Suprapubic skin (tissue), 4 donors: ENCODE measurements around the gene SQSTM1. TPM values are rescaled to one million over a fixed set of nuclear protein-coding genes. Genes with fewer than 3 reads are reported as not detected.

Source experiments
- DNase-seq, 2 donors: peaks; one replicate each; pipeline ENCODE4 v3.0.0-alpha.2; 2019; ENCODE audit warnings: low spot score in 2 of 2
- H3K27ac ChIP-seq: fragments of 200-600 bp; sonication (generic); one replicate; pipeline ENCODE4 v1.5.1; 2019
- H3K27me3 ChIP-seq: fragments of 200-600 bp; sonication (generic); one replicate; pipeline ENCODE4 v1.5.1; 2019
- H3K36me3 ChIP-seq: fragments of 200-600 bp; sonication (generic); one replicate; pipeline ENCODE4 v1.5.1; 2019
- H3K4me1 ChIP-seq: fragments of 200-600 bp; sonication (generic); one replicate; pipeline ENCODE4 v1.5.1; 2019
- H3K4me3 ChIP-seq: fragments of 200-600 bp; sonication (generic); one replicate; pipeline ENCODE4 v1.5.1; 2019; ENCODE audit warnings: mild to moderate bottlenecking
- H3K9me3 ChIP-seq: fragments of 200-600 bp; sonication (generic); one replicate; pipeline ENCODE4 v1.5.1; 2019
- EP300 ChIP-seq: sonication (generic); formaldehyde crosslinking; IDR thresholded peaks from one replicate; pipeline ENCODE4 v1.6.1; 2017; ENCODE audit warnings: antibody characterized with exemption
- POLR2A ChIP-seq, 2 donors: fragments of 450-650 bp; IDR thresholded peaks; one replicate each; pipeline ENCODE4 v1.6.1; 2017; ENCODE audit warnings: antibody characterized with exemption in 2 of 2, mild to moderate bottlenecking in 2 of 2, moderate library complexity in 2 of 2
- POLR2AphosphoS5 ChIP-seq, 3 donors: sonication (generic); formaldehyde crosslinking; IDR thresholded peaks; one replicate each; pipeline ENCODE4 v1.6.1; 2017; ENCODE audit warnings: antibody characterized with exemption in 3 of 3
- WGBS: methylation state at CpG from one replicate; pipeline ENCODE4 v1.1.5; 2018; 5-methylcytosine and 5-hydroxymethylcytosine counted together
- total RNA-seq, 4 donors: library from RNA; depleted of rRNA; stranded (reverse); fragments of >200 nt; gene quantifications; one replicate each; pipeline ENCODE4 v1.1.0, GENCODE V29; 2016
- TF ChIP-seq, protein P1 (sequence below), 2 donors: fragments of 200-600 bp in 1 of 2; fragments of 450-650 bp in 1 of 2; sonication (generic) in 1 of 2; IDR thresholded peaks; one replicate each; pipeline ENCODE4 v1.5.1; 2016 to 2019; ENCODE audit warnings: antibody characterized with exemption in 2 of 2, mild to moderate bottlenecking in 1 of 2, moderate library complexity in 1 of 2

Gene SQSTM1
- total RNA-seq, 4 donors from 2014 or later = 183 to 282 (median 265) TPM

DNA sequence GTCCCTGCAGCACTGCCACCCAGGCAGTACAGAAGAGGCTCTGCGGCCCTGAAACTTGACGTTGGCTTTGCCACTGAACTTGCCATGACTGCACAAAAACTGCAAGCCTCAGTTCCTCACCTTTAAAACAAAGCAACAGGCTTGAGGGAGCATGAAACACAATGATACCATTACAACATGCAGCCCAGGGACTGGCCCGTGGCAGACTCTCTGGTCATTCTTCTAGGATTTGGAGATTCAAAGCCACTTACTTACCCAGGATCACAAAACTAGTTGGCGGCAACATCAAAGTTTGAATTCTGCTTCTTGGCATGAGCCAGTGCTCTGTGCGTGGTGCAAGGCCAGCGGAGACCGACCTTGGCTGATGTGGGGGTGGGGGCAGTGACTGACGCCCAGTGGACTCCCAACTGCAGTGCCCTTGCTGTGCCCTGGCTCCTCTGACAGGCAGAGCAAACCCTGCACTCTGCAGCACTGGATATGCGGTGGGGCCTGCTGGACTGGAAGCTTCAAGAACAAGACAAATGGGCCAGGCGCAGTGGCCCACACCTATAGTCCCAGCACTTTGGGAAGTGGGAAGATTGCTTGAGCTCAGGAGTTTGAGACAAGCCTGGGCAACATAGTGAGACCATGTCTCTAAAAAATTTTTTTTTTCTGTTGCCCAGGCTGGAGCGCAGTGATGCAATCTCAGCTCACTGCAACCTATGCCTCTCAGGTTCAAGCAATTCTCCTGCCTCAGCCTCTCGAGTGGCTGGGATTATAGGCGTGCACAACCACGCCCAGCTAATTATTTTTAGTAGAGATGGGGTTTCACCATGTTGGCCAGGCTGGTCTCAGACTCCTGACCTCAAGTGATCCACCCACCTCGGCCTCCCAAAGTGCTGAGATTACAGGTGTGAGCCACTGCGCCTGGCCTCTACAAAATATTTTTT is 18.9 kb downstream of the SQSTM1 start:
- Histone ChIP-seq H3K4me3 (no peak overlapping the region), H3K27me3 (no peaks in the 10 kb centered on the region), H3K9me3 (no peaks in the 10 kb centered on the region), H3K36me3 (peaks cover 66% of the 10 kb centered on the region), H3K27ac (no peak overlapping the region), H3K4me1 (no peaks in the 10 kb centered on the region)
- 73% methylated on average over 9 of the region's 16 CpGs for WGBS
- TF ChIP-seq POLR2AphosphoS5 (IDR thresholded peaks at IDR 0.05) (no peak), POLR2A (IDR thresholded peaks at IDR 0.05) (no peak), EP300 (no peak)
- TF ChIP-seq, protein P1, sequence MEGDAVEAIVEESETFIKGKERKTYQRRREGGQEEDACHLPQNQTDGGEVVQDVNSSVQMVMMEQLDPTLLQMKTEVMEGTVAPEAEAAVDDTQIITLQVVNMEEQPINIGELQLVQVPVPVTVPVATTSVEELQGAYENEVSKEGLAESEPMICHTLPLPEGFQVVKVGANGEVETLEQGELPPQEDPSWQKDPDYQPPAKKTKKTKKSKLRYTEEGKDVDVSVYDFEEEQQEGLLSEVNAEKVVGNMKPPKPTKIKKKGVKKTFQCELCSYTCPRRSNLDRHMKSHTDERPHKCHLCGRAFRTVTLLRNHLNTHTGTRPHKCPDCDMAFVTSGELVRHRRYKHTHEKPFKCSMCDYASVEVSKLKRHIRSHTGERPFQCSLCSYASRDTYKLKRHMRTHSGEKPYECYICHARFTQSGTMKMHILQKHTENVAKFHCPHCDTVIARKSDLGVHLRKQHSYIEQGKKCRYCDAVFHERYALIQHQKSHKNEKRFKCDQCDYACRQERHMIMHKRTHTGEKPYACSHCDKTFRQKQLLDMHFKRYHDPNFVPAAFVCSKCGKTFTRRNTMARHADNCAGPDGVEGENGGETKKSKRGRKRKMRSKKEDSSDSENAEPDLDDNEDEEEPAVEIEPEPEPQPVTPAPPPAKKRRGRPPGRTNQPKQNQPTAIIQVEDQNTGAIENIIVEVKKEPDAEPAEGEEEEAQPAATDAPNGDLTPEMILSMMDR (IDR thresholded peaks at IDR 0.05) = no peak
- DNase-seq = no peak

DNA sequence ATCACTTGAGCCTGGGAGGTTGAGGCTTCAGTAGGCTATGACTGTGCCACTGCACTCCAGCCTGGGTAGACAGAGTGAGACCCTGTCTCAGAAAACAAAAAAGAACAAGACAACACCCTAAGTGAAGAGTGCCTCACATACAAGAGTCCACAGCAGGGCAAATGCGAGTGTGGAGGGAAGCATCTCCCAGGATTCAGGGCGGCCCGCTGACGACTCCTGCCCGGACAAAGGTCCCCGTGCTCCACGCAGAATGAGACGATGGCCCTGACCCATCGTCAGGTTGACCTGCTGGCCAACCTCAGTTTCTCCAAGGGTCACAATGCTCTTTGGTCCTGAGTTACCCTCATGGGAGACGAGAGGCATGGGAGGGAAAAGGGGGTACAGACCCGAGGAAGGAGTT is 19.6 kb downstream of the SQSTM1 start:
- H3K4me1 ChIP-seq = no peaks in the 10 kb centered on the region
- H3K27ac ChIP-seq = no peak overlapping the region
- DNase-seq = no peak
- no peaks in the 10 kb centered on the region for H3K9me3 ChIP-seq
- no peak overlapping the region for H3K4me3 ChIP-seq
- no peaks in the 10 kb centered on the region for H3K27me3 ChIP-seq
- peaks cover 60% of the 10 kb centered on the region for H3K36me3 ChIP-seq
- TF ChIP-seq POLR2AphosphoS5 (IDR thresholded peaks at IDR 0.05) (no peak), EP300 (no peak), POLR2A (IDR thresholded peaks at IDR 0.05) (no peak)
- TF ChIP-seq, protein P1 (IDR thresholded peaks at IDR 0.05) = no peak
- WGBS = 94% methylated on average over 11 of the region's 11 CpGs

DNA sequence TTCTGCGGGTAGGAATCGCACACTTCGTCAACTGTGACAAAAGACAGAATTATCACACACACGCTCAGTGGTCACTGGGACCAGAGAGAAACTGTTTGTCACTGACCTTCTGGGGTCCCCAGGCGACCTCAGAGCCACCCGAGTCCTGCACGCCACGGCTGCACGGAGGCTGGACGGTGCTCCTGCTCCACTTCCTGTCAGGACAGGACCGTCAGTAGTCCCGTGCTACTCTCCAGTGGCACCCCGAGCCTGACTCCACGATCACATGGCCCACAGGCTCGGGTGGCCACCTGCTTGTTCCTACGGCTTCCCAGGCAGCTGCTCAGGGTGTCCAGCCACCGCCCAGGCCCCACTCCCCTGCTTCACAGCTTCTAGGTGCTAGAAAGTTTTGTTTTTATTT is 20.1 kb downstream of the SQSTM1 start:
- Histone ChIP-seq H3K4me1 (no peaks in the 10 kb centered on the region), H3K27me3 (no peaks in the 10 kb centered on the region), H3K36me3 (peaks cover 55% of the 10 kb centered on the region), H3K4me3 (no peak overlapping the region), H3K27ac (no peak overlapping the region), H3K9me3 (peaks cover 2% of the 10 kb centered on the region)
- no peak for TF ChIP-seq POLR2A (IDR thresholded peaks at IDR 0.05)
- TF ChIP-seq EP300 = no peak
- TF ChIP-seq, protein P1 (IDR thresholded peaks at IDR 0.05) = no peak
- no peak for TF ChIP-seq POLR2AphosphoS5 (IDR thresholded peaks at IDR 0.05)
- WGBS = 92% methylated on average over 13 of the region's 17 CpGs
- DNase-seq = no peak

DNA sequence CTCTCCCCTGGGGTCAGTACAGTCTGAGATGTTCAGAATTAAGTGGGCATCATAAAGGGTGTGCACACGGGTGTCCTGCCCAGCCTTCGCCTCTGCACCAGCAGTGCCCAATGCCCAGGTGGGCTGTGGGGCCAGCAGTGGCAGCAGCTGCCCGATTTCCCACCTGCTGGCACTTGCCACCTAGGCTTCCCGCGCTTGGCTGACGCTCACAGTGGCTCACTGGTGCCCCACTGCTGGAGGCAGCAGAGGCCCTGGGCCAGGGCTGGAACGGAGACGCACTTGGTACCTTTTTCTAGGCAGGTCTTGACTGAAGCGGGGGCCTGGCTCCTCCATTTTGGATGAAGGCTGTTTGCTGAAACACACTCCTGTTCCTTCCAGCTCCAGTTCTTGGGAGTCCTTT is 20.9 kb downstream of the SQSTM1 start:
- peaks cover 4% of the 10 kb centered on the region for H3K9me3 ChIP-seq
- 91% methylated on average over 6 of the region's 9 CpGs for WGBS
- H3K4me1 ChIP-seq = no peaks in the 10 kb centered on the region
- DNase-seq = no peak
- H3K27ac ChIP-seq = no peak overlapping the region
- peaks cover 52% of the 10 kb centered on the region for H3K36me3 ChIP-seq
- no peaks in the 10 kb centered on the region for H3K27me3 ChIP-seq
- H3K4me3 ChIP-seq = no peak overlapping the region
- TF ChIP-seq, protein P1 (IDR thresholded peaks at IDR 0.05) = no peak
- TF ChIP-seq POLR2A (IDR thresholded peaks at IDR 0.05) (no peak), POLR2AphosphoS5 (IDR thresholded peaks at IDR 0.05) (no peak), EP300 (no peak)

DNA sequence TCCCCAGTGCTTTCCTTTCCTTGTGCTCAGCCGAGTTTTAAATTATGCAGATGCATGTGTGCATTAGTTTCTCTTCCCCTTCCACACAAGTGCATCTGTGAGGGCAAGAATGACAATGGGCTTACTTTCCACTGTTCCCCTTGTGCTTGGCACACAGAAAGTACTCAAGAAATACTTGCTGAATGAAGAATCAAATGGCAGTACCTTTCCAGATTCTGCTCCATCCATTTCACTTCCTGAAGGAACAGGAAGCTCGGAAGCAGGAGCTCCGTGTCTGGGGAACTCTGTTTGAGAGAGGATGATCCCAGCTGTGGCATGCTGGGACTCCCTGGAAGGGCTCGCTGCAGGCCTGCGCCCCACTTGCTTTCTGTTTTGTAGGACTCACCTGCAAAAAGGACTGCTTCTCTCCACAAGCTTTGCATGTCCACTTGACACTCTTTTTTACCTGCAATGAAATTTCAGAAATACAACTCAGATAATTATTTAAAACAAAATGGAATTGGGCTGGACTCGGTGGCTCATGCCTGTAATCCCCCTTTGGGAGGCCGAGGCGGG is 32.4 kb downstream of the SQSTM1 start:
- TF ChIP-seq EP300 (no peak), POLR2AphosphoS5 (IDR thresholded peaks at IDR 0.05) (no peak), POLR2A (IDR thresholded peaks at IDR 0.05) (no peak)
- TF ChIP-seq, protein P1 (IDR thresholded peaks at IDR 0.05) = no peak

More for the DNA sequence above, 32.4 kb downstream of the SQSTM1 start:
- Histone ChIP-seq H3K9me3 (no peaks in the 10 kb centered on the region), H3K4me1 (peaks cover 13% of the 10 kb centered on the region), H3K27me3 (no peaks in the 10 kb centered on the region), H3K36me3 (peaks cover 52% of the 10 kb centered on the region), H3K27ac (no peak overlapping the region), H3K4me3 (no peak overlapping the region)
- WGBS = 85% methylated on average over 8 of the region's 8 CpGs
- DNase-seq = no peak
